ENCODE measurements around the gene CAST.
A peak's percentile ranks its signal among the peaks of the same experiment; 100 is the strongest.
"Not testable (repeated sequence)": the region's sequence is repeated elsewhere in the genome, so short reads cannot be mapped to it uniquely, and the experiment has no call there.

Gene CAST

GRCh38 chr5:96780626-96781025, 118.5 kb downstream of the CAST start:
- DNase-seq (ENCODE audit: low spot score) = no peak

DNA sequence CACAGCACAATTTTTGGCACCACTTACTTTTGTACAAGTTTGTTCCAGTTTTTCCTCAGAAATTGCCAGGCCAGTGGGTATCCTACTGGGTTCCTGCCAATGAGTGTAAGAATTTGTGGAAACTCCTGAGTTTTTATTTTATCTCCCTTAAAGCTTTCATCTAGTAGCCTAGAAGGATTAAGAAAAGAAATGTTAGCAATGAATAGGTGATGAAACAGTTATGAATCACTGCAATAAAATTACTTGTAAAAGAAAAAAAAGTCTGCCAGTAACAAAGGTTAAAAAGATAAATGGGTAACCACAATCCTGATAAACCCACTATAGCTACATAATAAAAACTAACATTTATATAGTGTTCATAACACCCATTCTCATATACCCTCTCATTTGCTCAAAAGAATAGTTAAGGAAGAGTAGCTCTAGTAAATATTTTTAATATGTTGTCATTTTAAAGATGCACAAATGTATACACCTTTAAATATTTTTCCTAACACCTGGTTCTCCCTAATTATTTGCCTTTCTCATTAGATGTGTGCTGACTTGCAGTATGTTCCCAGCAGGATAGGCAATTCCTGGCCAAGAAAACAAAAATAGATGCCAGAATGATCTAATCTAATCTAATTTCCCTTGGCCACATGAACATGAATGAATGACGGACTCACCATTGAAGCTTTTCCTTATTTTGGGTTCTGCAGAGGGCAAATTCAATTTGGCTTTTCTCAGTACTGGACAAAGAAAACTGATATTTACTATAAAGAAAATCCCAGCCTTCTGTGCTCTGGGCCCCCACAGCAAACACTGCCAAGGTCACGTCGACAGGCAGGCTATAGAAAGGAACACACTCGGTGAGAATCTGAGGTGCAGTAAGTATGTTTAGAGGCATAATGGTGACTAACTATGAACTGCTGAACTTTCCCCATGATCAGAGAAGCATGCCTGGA, 119.1 kb downstream of the CAST start:
- DNase-seq (ENCODE audit: low spot score) = peak; percentile 95

DNA sequence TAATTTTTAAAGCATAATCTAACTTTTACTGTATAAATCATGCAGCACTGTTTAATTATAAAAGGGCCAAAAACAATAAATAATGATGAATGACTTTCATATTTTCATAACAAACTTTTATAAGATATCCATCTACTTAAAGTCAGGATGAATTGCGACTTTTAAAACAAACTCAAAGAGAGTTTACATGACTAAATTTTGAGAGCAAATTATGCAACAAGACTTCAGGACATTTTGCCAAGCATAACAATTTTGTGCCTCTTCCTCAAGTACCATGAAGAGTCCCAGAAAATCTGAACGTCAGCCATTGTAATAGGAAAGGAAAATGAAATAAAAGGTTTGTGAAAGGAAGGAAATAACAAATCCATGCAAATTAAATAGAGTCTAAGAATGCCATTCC, 121.2 kb downstream of the CAST start:
- no peak for DNase-seq (ENCODE audit: low spot score)

DNA sequence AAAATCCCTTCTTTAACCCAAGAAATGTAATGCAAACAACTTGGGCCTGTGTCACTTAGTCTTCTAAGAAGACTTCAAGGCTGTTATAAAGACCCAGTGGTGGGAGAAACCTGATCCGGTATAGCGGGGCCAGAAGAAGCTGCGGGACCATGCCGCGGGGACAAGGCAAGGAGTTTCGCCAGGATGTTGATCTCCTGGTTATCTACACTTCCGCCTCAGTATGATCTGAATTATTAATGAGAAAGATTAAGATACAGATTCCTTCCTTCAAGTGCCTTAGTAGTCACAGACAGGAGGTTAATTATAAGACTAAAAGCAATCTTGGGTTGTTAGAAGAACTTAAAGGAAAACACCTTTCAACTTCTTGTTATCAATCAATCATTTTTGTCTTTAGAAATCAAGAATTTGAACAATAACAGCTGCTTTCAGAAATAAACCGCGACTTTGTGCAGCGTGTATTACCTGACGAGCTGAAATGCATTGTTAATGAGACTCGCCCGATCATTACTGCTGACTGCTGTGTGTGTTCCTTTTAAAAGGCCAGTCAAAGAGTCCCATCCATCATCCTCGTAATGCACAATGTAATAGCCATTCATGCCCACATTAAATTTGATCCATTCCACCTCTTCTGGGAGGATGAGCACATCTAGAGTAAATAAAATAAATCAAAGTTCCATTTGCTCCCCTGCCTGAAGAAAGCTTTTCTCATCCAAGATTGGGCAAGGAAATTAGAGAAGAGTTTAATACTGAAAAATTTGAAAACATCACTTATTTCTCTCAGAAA, 123.3 kb downstream of the CAST start:
- DNase-seq (ENCODE audit: low spot score) = no peak

- no peak for DNase-seq (ENCODE audit: low spot score)
These were observed 126.1 kb downstream of the CAST start for GRCh38 chr5:96788112-96788749.

DNA sequence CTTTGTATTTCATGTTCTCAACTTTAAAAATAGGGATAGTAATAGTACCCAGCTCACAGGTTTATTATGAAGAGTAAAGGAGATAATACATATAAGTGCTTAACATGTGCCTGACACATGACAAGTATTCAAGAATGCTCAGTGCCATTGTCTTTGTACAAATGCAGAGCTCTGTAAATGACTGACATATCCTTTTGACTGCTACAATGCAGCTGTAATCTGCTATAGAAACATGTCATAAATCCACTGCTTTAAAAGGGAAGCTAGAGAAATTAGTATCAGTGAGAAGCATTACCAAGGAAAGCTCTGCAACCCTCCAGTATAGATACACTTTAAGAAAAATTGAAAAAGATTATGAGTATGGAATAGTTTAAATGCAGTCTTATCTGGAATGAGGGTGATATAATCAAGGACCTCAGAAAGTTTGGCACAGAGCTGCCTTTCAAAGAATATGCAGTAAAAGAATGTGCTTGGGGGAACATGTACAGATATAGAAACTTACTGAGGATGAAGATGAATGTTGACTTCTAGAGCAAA, 127.7 kb downstream of the CAST start:
- no peak for DNase-seq (ENCODE audit: low spot score)

DNA sequence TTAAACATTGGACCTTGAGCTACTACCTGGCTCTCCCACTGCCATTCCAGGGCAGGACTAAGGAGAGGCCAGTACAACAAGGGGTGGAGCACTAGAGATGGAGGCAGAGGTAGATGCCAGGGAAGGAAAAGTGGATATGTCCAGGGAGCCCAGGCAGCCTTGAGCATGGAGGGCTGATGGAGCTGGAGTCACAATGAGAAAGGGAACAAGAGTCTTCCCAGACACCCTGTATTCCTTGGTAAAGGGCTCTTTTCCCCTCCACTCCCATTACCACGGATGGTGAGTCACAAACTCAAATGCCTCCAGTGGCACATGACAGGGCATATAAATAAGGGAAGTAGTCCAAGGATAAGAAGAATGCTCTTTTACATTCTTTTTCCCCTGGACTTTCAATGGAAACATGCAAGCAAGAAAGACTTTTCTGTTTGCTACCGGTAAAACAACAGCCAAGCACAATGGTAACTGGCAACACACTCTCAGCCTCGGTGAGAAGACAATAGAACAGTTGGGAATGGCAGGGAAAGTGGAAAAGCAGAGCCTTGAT, 128.9 kb downstream of the CAST start:
- no peak for DNase-seq (ENCODE audit: low spot score)

- DNase-seq (ENCODE audit: low spot score) = no peak
These were observed 132.6 kb downstream of the CAST start for GRCh38 chr5:96794757-96795156.

DNA sequence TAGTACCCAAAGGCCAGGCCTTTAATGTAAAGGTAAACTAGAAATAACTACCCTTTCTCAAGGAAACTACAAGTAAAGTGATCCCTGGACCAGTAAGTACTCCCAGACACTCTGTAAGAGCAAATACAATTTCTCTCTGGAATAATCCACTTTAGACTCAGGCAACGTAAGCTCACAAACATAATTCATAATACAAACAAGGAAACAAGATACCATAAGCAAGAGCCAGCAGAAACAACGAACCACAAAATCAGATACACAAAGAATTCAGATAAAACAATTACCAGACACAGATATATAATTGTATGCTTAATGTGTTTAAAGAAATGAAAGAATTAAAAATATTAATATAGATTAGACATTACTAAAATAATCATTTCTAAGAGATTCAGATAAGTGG, 133.4 kb downstream of the CAST start:
- DNase-seq (ENCODE audit: low spot score) = no peak

DNA sequence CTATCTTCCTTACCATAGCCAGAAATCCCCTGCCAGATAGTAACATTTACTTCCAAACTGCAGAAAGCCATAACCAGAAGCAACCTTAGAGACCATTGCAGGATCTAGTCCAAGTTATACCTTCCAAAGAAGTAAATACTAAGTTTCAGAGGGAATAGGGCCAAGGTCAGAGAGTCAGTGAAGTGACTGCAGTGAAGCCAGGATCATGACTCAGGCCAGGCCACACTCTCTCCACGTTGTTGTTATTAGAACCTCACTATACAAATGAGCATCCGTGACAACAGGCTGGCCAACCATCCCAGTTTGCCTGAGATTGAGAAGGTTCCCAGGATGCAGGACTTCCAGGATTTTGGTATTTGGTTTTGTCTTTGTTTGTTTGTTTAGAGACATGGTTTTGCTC, 134.3 kb downstream of the CAST start:
- DNase-seq (ENCODE audit: low spot score) = no peak

DNA sequence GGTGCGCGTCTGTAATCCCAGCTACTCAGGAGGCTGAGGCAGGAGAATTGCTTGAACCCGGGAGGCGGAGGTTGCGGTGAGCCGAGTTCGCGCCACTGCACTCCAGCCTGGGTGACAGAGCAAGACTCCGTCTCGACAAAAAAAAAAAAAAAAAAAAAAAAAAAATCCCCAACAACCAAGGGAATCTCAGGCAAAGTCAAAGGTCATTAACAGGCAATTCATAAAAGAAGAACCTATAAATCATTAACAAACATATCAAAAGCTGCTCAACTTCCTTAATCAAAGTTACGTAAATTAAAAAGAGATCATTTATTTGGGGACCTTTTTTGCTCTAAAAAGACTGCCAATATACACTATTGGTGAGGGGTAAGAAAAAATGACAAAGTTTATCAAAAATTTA, 139.5 kb downstream of the CAST start:
- not testable (repeated sequence) for DNase-seq (ENCODE audit: low spot score)

- peak; percentile 65 for DNase-seq (ENCODE audit: low spot score)
These were observed 145.0 kb downstream of the CAST start for GRCh38 chr5:96807075-96807654.

- DNase-seq (ENCODE audit: low spot score) = no peak
These were observed 146.3 kb downstream of the CAST start for GRCh38 chr5:96808541-96808828.

DNA sequence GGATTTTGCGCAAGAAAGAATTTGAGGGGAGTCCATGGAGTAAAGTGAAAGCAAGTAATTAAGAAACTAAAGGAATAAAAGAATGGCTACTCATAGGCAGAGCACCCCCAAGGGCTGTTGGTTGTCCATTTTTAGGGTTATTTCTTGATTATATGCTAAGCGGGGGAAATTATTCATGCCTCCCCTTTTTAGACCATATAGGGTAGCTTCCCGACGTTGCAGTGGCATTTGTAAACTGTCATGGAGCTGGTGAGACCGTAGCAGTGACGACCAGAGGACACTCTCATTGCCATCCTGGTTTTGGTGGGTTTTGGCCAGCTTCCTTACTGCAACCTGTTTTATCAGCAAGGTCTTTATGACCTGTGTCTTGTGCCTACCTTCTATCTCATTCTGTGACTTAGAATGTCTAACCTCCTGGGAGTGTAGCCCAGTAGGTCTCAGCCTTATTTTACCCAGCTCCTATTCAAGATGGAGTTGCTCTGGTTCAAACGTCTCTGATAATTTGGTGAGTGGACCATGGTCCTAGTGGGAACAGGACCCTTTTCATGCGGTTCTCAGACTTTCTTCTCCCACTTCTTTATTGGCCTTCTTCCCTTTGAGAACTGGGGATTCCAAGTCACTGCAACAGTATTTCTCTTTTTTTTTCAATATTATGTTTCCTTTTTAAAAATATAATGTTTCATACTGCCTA, 146.8 kb downstream of the CAST start:
- no peak for DNase-seq (ENCODE audit: low spot score)

- DNase-seq (ENCODE audit: low spot score) = peak; percentile 5
These were observed 147.7 kb downstream of the CAST start for GRCh38 chr5:96809921-96810320.

DNA sequence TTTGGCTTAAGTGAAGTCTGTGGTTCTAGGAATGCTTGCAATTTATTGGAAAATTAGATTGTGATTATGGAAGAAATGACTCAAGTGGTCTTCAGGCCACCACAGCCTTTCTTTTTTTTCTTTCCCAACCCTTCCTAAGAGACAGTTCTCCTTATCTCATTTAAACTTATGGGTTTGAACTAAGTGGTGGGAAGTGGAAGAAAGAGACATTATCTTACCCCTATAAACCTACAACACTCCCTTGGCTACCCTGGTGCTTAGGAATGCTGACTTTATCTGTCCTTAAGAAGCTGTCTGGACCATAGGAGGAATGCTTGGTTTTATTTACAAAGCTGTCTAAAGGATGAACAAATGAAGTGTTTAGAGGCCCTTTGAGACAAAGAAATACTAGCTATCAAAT, 150.7 kb downstream of the CAST start:
- no peak for DNase-seq (ENCODE audit: low spot score)

DNA sequence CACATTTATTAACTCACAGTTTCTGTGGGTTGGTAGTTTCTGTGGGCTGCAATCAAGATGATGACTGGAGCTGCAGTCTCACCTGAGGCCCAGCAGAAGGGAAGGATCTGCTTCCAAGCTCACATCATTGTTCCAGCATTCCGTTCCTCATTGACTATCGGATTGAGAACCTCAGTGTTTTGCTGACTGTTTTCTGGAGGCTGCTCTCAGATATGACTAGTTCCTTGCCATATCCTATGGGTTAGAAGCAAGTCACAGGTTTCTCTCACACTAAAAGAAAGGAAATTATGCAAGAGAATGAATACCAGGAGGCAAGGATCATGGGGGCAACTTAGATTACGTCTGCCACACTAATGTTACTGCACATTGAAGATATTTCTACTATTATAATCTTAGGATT, 151.9 kb downstream of the CAST start:
- no peak for DNase-seq (ENCODE audit: low spot score)

- no peak for DNase-seq (ENCODE audit: low spot score)
These were observed 154.3 kb downstream of the CAST start for GRCh38 chr5:96816411-96816939.

- no peak for DNase-seq (ENCODE audit: low spot score)
These were observed 154.8 kb downstream of the CAST start for GRCh38 chr5:96816991-96817390.

GRCh38 chr5:96817506-96817905, 155.3 kb downstream of the CAST start:
- peak; percentile 97 for DNase-seq (ENCODE audit: low spot score)
